ENCODE data around the gene DIRAS1.

- no peak for TF ChIP-seq MAFK (IDR thresholded peaks at IDR 0.05; ENCODE audit: partially characterized antibody)
- no peak for TF ChIP-seq EP300 (IDR thresholded peaks at IDR 0.05)
- TF ChIP-seq CHD4 (IDR thresholded peaks at IDR 0.05; ENCODE audit: borderline replicate concordance), result no peak
- no peak for TF ChIP-seq CTCF (IDR thresholded peaks at IDR 0.05)
- TF ChIP-seq CHD2 (IDR thresholded peaks at IDR 0.05; ENCODE audit: low read length, partially characterized antibody), result no peak
- no peak for TF ChIP-seq REST (IDR thresholded peaks at IDR 0.05)
- TF ChIP-seq BCL3 (IDR thresholded peaks at IDR 0.05), result no peak
- TF ChIP-seq PBX3 (IDR thresholded peaks at IDR 0.05), result no peak
- TF ChIP-seq GATA3 (IDR thresholded peaks at IDR 0.05; ENCODE audit: borderline replicate concordance), result no peak
- TF ChIP-seq JUNB (IDR thresholded peaks at IDR 0.05), result no peak
- no peak for TF ChIP-seq RARB (CRISPR knock-in tag; IDR thresholded peaks at IDR 0.05)
- no peak for TF ChIP-seq POLR2A (IDR thresholded peaks at IDR 0.05; ENCODE audit: low read length)
Observed at GRCh38 chr19:2717638-2718541, 3.3 kb downstream of the DIRAS1 start.

Data from A549 (cell line).